ENCODE results near the gene ADD3. TPM values are rescaled to one million over a fixed set of nuclear protein-coding genes. Genes with fewer than 3 reads are reported as not detected.
"Not testable (repeated sequence)": the region's sequence is repeated elsewhere in the genome, so short reads cannot be mapped to it uniquely, and the experiment has no call there.

ADD3 gene
- polyA plus RNA-seq, 4 donors, result 230 to 315 (median 268) TPM

GRCh38 chr10:110091830-110092229, 84.0 kb downstream of the ADD3 start:
- no peak for DNase-seq (ENCODE audit: low read depth in 4 of 4, low spot score in 2 of 4)

- no peak for DNase-seq (ENCODE audit: low read depth in 4 of 4, low spot score in 2 of 4)
These were observed 85.9 kb downstream of the ADD3 start for GRCh38 chr10:110093722-110094121.

- no peak for DNase-seq (ENCODE audit: low read depth in 4 of 4, low spot score in 2 of 4)
These were observed 87.0 kb downstream of the ADD3 start for GRCh38 chr10:110094786-110095185.

GRCh38 chr10:110101464-110102144, 93.8 kb downstream of the ADD3 start:
- DNase-seq (ENCODE audit: low read depth in 4 of 4, low spot score in 2 of 4), result no peak

GRCh38 chr10:110103921-110104461, 96.2 kb downstream of the ADD3 start:
- no peak for DNase-seq (ENCODE audit: low read depth in 4 of 4, low spot score in 2 of 4)

- no peak for DNase-seq (ENCODE audit: low read depth in 4 of 4, low spot score in 2 of 4)
These were observed 98.1 kb downstream of the ADD3 start for GRCh38 chr10:110105873-110106272.

- DNase-seq (ENCODE audit: low read depth in 4 of 4, low spot score in 2 of 4), result no peak
These were observed 99.6 kb downstream of the ADD3 start for GRCh38 chr10:110107430-110107829.

GRCh38 chr10:110107887-110108286, 100.1 kb downstream of the ADD3 start:
- DNase-seq (ENCODE audit: low read depth in 4 of 4, low spot score in 2 of 4), result no peak

- no peak for DNase-seq (ENCODE audit: low read depth in 4 of 4, low spot score in 2 of 4)
These were observed 101.7 kb downstream of the ADD3 start for GRCh38 chr10:110109511-110109910.

GRCh38 chr10:110110338-110110737, 102.6 kb downstream of the ADD3 start:
- DNase-seq (ENCODE audit: low read depth in 4 of 4, low spot score in 2 of 4), result no peak

GRCh38 chr10:110113670-110114337, 106.0 kb downstream of the ADD3 start:
- no peak for DNase-seq (ENCODE audit: low read depth in 4 of 4, low spot score in 2 of 4)

- not testable (repeated sequence) for DNase-seq (ENCODE audit: low read depth in 4 of 4, low spot score in 2 of 4)
These were observed 106.9 kb downstream of the ADD3 start for GRCh38 chr10:110114668-110115067.

- DNase-seq (ENCODE audit: low read depth in 4 of 4, low spot score in 2 of 4), result no peak
These were observed 108.2 kb downstream of the ADD3 start for GRCh38 chr10:110115784-110116520.

- no peak for DNase-seq (ENCODE audit: low read depth in 4 of 4, low spot score in 2 of 4)
These were observed 111.3 kb downstream of the ADD3 start for GRCh38 chr10:110118891-110119621.

GRCh38 chr10:110123594-110123993, 115.8 kb downstream of the ADD3 start:
- DNase-seq (ENCODE audit: low read depth in 4 of 4, low spot score in 2 of 4), result no peak

GRCh38 chr10:110129490-110129889, 121.7 kb downstream of the ADD3 start:
- no peak for DNase-seq (ENCODE audit: low read depth in 4 of 4, low spot score in 2 of 4)

- DNase-seq (ENCODE audit: low read depth in 4 of 4, low spot score in 2 of 4), result no peak
These were observed 127.1 kb downstream of the ADD3 start for GRCh38 chr10:110134917-110135316.

GRCh38 chr10:110135836-110136235, 128.1 kb downstream of the ADD3 start:
- not testable (repeated sequence) for DNase-seq (ENCODE audit: low read depth in 4 of 4, low spot score in 2 of 4)

- DNase-seq (ENCODE audit: low read depth in 4 of 4, low spot score in 2 of 4), result peak in 2 of 4 donors; percentile 56 to 58
These were observed 129.4 kb downstream of the ADD3 start for GRCh38 chr10:110137142-110137545.

- peak in 1 of 4 donors; percentile 55 for DNase-seq (ENCODE audit: low read depth in 4 of 4, low spot score in 2 of 4)
These were observed 130.5 kb downstream of the ADD3 start for GRCh38 chr10:110138197-110138812.
